Stimulated activated CD4-positive, alpha-beta T cell treated with anti-CD3 and anti-CD28 coated beads, Interleukin-4, amount 100 ng/mL, for 24 hours (primary cell): Measurements from ENCODE around the gene GAP43.

Experiments
- DNase-seq: peaks from one replicate; pipeline ENCODE4 v3.0.0-alpha.2; 2020

The GAP43 gene

GRCh38 chr3:115623044-115623868 lies at the start of gene GAP43:
GAP43 (plus strand) TSS chr3:115623510; CDS start chr3:115623690, 180 bp downstream.
- DNase-seq: no peak

GRCh38 chr3:115576325-115576875 lies 46.9 kb upstream of the GAP43 start:
- DNase-seq: no peak

- DNase-seq: no peak
These were observed 46.3 kb upstream of the GAP43 start for GRCh38 chr3:115577000-115577399.

- no peak for DNase-seq
These were observed 45.0 kb upstream of the GAP43 start for GRCh38 chr3:115578331-115578730.

GRCh38 chr3:115580566-115580965 lies 42.7 kb upstream of the GAP43 start:
- no peak for DNase-seq

GRCh38 chr3:115581362-115582135 lies 41.8 kb upstream of the GAP43 start:
- no peak for DNase-seq

- DNase-seq: no peak
These were observed 34.9 kb upstream of the GAP43 start for GRCh38 chr3:115588201-115589115.

GRCh38 chr3:115590873-115591272 lies 32.4 kb upstream of the GAP43 start:
- no peak for DNase-seq

GRCh38 chr3:115595611-115596275 lies 27.6 kb upstream of the GAP43 start:
- DNase-seq: no peak

GRCh38 chr3:115598216-115598615 lies 25.1 kb upstream of the GAP43 start:
- DNase-seq: no peak

- DNase-seq: no peak
These were observed 21.1 kb upstream of the GAP43 start for GRCh38 chr3:115602194-115602593.

- no peak for DNase-seq
These were observed 11.7 kb upstream of the GAP43 start for GRCh38 chr3:115611630-115612029.

GRCh38 chr3:115615001-115615814 lies 8.1 kb upstream of the GAP43 start:
- no peak for DNase-seq

GRCh38 chr3:115616461-115616860 lies 6.8 kb upstream of the GAP43 start:
- peak; percentile 12 for DNase-seq

GRCh38 chr3:115617591-115617990 lies 5.7 kb upstream of the GAP43 start:
- no peak for DNase-seq

GRCh38 chr3:115624029-115624741 lies 875 bp downstream of the GAP43 start:
- no peak for DNase-seq

- DNase-seq: no peak
These were observed 1.6 kb downstream of the GAP43 start for GRCh38 chr3:115624901-115625300.

- no peak for DNase-seq
These were observed 2.7 kb downstream of the GAP43 start for GRCh38 chr3:115626006-115626409.

GRCh38 chr3:115626721-115627120 lies 3.4 kb downstream of the GAP43 start:
- DNase-seq: no peak
